H1 (cell line): ENCODE measurements around the gene ADSS2. TPM values are rescaled to one million over a fixed set of nuclear protein-coding genes. Genes with fewer than 3 reads are reported as not detected.

Experiments used
- CTCF ChIA-PET: fragments of 300-600 bp; sonication (Branson Sonifier 250); formaldehyde crosslinking; loops from one replicate; lab custom pipeline; 2021; ENCODE audit not compliant: partially characterized antibody; lab: Charles Lee
- POLR2A ChIA-PET: fragments of 300-600 bp; sonication (Branson Sonifier 250); formaldehyde crosslinking; loops from one replicate; lab custom pipeline; 2021; ENCODE audit warnings: inconsistent platforms; ENCODE audit not compliant: partially characterized antibody; lab: Charles Lee
- DNase-seq, 2 experiments: peaks; one replicate each; pipeline versions ENCODE4 v3.0.0 to v3.0.0-alpha.2; 2010 to 2022; ENCODE audit warnings: low spot score in 2 of 2, low read depth in 1 of 2, mixed read lengths in 1 of 2
- FAIRE-seq: peaks from 2 replicates; lab custom pipeline; 2011; peaks lifted over from hg19 to GRCh38; lab: Jason Lieb, UNC
- H2AFZ ChIP-seq: 2 replicates; pipeline ENCODE4 v1.8.1; 2012; ENCODE audit warnings: low read length, inconsistent platforms
- H2AK5ac ChIP-seq: 2 replicates; pipeline ENCODE4 v1.6.1; 2013; ENCODE audit warnings: low read depth, low read length
- H2BK120ac ChIP-seq: replicated peaks from 2 replicates; pipeline ENCODE3; 2013; ENCODE audit warnings: low read depth, low read length, inconsistent platforms
- H2BK12ac ChIP-seq: 2 replicates; pipeline ENCODE4 v1.6.1; 2013; ENCODE audit warnings: low read depth, low read length
- H2BK15ac ChIP-seq: 2 replicates; pipeline ENCODE4 v1.6.1; 2013; ENCODE audit warnings: low read length
- H2BK20ac ChIP-seq: 2 replicates; pipeline ENCODE4 v1.6.1; 2013; ENCODE audit warnings: low read length
- H2BK5ac ChIP-seq: 2 replicates; pipeline ENCODE4 v1.6.1; 2013; ENCODE audit warnings: low read depth, low read length
- H3K14ac ChIP-seq: 2 replicates; pipeline ENCODE4 v1.6.1; 2013; ENCODE audit warnings: inconsistent platforms; ENCODE audit not compliant: insufficient read length
- H3K18ac ChIP-seq: 2 replicates; pipeline ENCODE4 v1.6.1; 2013; ENCODE audit warnings: low read length; ENCODE audit errors: extremely low read depth
- H3K23ac ChIP-seq: 2 replicates; pipeline ENCODE4 v1.6.1; 2013; ENCODE audit warnings: inconsistent platforms; ENCODE audit not compliant: insufficient read length
- H3K23me2 ChIP-seq: 2 replicates; pipeline ENCODE4 v1.6.1; 2013; ENCODE audit warnings: low read depth, low read length
- H3K27ac ChIP-seq: 2 replicates; pipeline ENCODE4 v1.6.1; 2011; ENCODE audit warnings: low read depth, low read length, inconsistent platforms
- H3K27me3 ChIP-seq, 4 experiments: replicated peaks in 1 of 4; 1 replicate in 1 of 4; 2 replicates in 3 of 4; pipeline versions ENCODE4 v1.6.1 to v1.8.1; 2011 to 2013; ENCODE audit warnings: low read length in 3 of 4, mild to moderate bottlenecking in 3 of 4, inconsistent platforms in 2 of 4, mixed read lengths in 2 of 4, moderate library complexity in 1 of 4; ENCODE audit not compliant: control insufficient read depth in 3 of 4, insufficient read depth in 3 of 4; ENCODE audit errors: extremely low read depth in 1 of 4
- H3K36me3 ChIP-seq, 4 experiments: 2 replicates each; pipeline versions ENCODE4 v1.6.1 to v1.8.1; 2011 to 2013; ENCODE audit warnings: mild to moderate bottlenecking in 4 of 4, low read length in 3 of 4, moderate library complexity in 2 of 4, control low read depth in 1 of 4, inconsistent platforms in 1 of 4; ENCODE audit not compliant: insufficient read depth in 4 of 4, control insufficient read depth in 2 of 4
- H3K4ac ChIP-seq: replicated peaks from 2 replicates; pipeline ENCODE3; 2013; ENCODE audit warnings: low read length, low read depth, mixed read lengths, inconsistent platforms; ENCODE audit not compliant: insufficient read length
- H3K4me1 ChIP-seq, 4 experiments: replicated peaks in 1 of 4; 1 replicate in 1 of 4; 2 replicates in 3 of 4; pipeline versions ENCODE4 v1.6.1 to v1.8.1; 2011 to 2013; ENCODE audit warnings: low read length in 3 of 4, inconsistent platforms in 2 of 4, mixed read lengths in 1 of 4; ENCODE audit not compliant: insufficient read depth in 4 of 4, control insufficient read depth in 3 of 4
- H3K4me2 ChIP-seq, 2 experiments: 2 replicates each; pipeline versions ENCODE4 v1.6.1 to v1.8.1; 2011 to 2013; ENCODE audit warnings: low read depth in 2 of 2, low read length in 2 of 2, control low read depth in 1 of 2, inconsistent platforms in 1 of 2, mild to moderate bottlenecking in 1 of 2; ENCODE audit not compliant: insufficient read depth in 1 of 2
- H3K4me3 ChIP-seq, 4 experiments: fragments of 200-600, 300-600 bp in 1 of 4; sonication (generic), shearing (Covaris generic), sonication (Bioruptor Twin) in 1 of 4; 2 replicates each; pipeline versions ENCODE4 v1.5.1 to v1.8.1; 2011 to 2016; ENCODE audit warnings: low read length in 4 of 4, low read depth in 3 of 4, control low read depth in 2 of 4, inconsistent platforms in 2 of 4, mild to moderate bottlenecking in 2 of 4, mixed read lengths in 1 of 4, moderate library complexity in 1 of 4; ENCODE audit not compliant: insufficient read depth in 2 of 4; ENCODE audit errors: extremely low read depth in 1 of 4
- H3K56ac ChIP-seq: replicated peaks from 2 replicates; pipeline ENCODE3; 2013; ENCODE audit warnings: low read depth, mild to moderate bottlenecking, mixed read lengths, low read length, inconsistent platforms; ENCODE audit not compliant: insufficient read length
- H3K79me1 ChIP-seq: 2 replicates; pipeline ENCODE4 v1.6.1; 2013; ENCODE audit warnings: low read depth, low read length, control low read depth
- H3K79me2 ChIP-seq, 2 experiments: 2 replicates each; pipeline versions ENCODE4 v1.6.1 to v1.8.1; 2012 to 2013; ENCODE audit warnings: low read length in 2 of 2, mild to moderate bottlenecking in 2 of 2, inconsistent platforms in 1 of 2; ENCODE audit not compliant: insufficient read depth in 2 of 2, control insufficient read depth in 1 of 2
- H3K9ac ChIP-seq, 4 experiments: replicated peaks in 1 of 4; 1 replicate in 1 of 4; 2 replicates in 3 of 4; pipeline versions ENCODE4 v1.6.1 to v1.8.1; 2011 to 2013; ENCODE audit warnings: low read depth in 3 of 4, low read length in 3 of 4, control low read depth in 2 of 4, mild to moderate bottlenecking in 2 of 4, moderate library complexity in 2 of 4, inconsistent platforms in 1 of 4; ENCODE audit errors: extremely low read depth in 1 of 4
- H3K9me3 ChIP-seq, 2 experiments: 2 replicates each; pipeline versions ENCODE4 v1.6.1 to v1.8.1; 2012 to 2013; ENCODE audit warnings: mild to moderate bottlenecking in 2 of 2, moderate library complexity in 2 of 2, control low read depth in 1 of 2, inconsistent platforms in 1 of 2, low read depth in 1 of 2, low read length in 1 of 2, mixed read lengths in 1 of 2; ENCODE audit not compliant: insufficient read depth in 2 of 2
- H4K20me1 ChIP-seq, 2 experiments: replicated peaks in 1 of 2; 2 replicates each; pipeline versions ENCODE3 to v1.8.1; 2011 to 2013; ENCODE audit warnings: inconsistent platforms in 2 of 2, low read length in 2 of 2, mild to moderate bottlenecking in 1 of 2; ENCODE audit not compliant: insufficient read depth in 2 of 2, control insufficient read depth in 1 of 2
- H4K5ac ChIP-seq: 2 replicates; pipeline ENCODE4 v1.6.1; 2013; ENCODE audit warnings: low read length, low read depth, mixed read lengths, inconsistent platforms; ENCODE audit not compliant: insufficient read length
- H4K8ac ChIP-seq: 2 replicates; pipeline ENCODE4 v1.8.0; 2013; ENCODE audit warnings: mild to moderate bottlenecking, moderate library complexity, low read length, inconsistent platforms; ENCODE audit not compliant: insufficient read depth; ENCODE audit errors: extremely low read depth
- H4K91ac ChIP-seq: replicated peaks from 2 replicates; pipeline ENCODE3; 2013; ENCODE audit warnings: low read length, mixed read lengths, inconsistent platforms; ENCODE audit not compliant: insufficient read length
- EGR1 ChIP-seq: IDR thresholded peaks from 2 replicates; pipeline ENCODE4 v1.6.1; 2011; ENCODE audit warnings: low read depth, low read length, borderline replicate concordance
- GABPA ChIP-seq: IDR thresholded peaks from 2 replicates; pipeline ENCODE4 v1.6.1; 2011; ENCODE audit warnings: mild to moderate bottlenecking, low read length, moderate library complexity, borderline replicate concordance; ENCODE audit not compliant: insufficient read depth
- JUN ChIP-seq: IDR thresholded peaks from 2 replicates; pipeline ENCODE4 v1.6.1; 2011; ENCODE audit warnings: low read depth, mild to moderate bottlenecking, improper control_type of control experiment, low read length
- KDM4A ChIP-seq: IDR thresholded peaks from one replicate; pipeline ENCODE4 v1.7.1; 2012; ENCODE audit warnings: low read depth, mild to moderate bottlenecking, moderate library complexity, low read length, inconsistent platforms; ENCODE audit not compliant: severe bottlenecking
- MAFK ChIP-seq: IDR thresholded peaks from 2 replicates; pipeline ENCODE4 v1.6.1; 2012; ENCODE audit warnings: low read depth, mild to moderate bottlenecking, improper control_type of control experiment, low read length
- TBP ChIP-seq: IDR thresholded peaks from 2 replicates; pipeline ENCODE4 v1.6.1; 2011; ENCODE audit warnings: low read depth, low read length, improper control_type of control experiment
- TEAD4 ChIP-seq: IDR thresholded peaks from 2 replicates; pipeline ENCODE4 v1.6.1; 2012; ENCODE audit warnings: low read depth, low read length, inconsistent platforms, mixed read lengths
- USF2 ChIP-seq: IDR thresholded peaks from 2 replicates; pipeline ENCODE4 v1.6.1; 2011; ENCODE audit warnings: low read length, improper control_type of control experiment
- WGBS, 2 experiments: shearing (Covaris generic) in 1 of 2; methylation state at CpG; one replicate each; pipeline versions ENCODE4 v1.1.6 to v1.1.7; 2013 to 2015; ENCODE audit warnings: low lambda C conversion rate in 2 of 2, mixed read lengths in 2 of 2, inconsistent platforms in 1 of 2, low coverage in 1 of 2, missing lambda C conversion rate in 1 of 2; ENCODE audit not compliant: insufficient replicate concordance in 2 of 2, insufficient coverage in 1 of 2, insufficient read length in 1 of 2; ENCODE audit errors: extremely low coverage in 1 of 2, missing lambda C conversion rate in 1 of 2; 5-methylcytosine and 5-hydroxymethylcytosine counted together
- polyA plus RNA-seq, 7 experiments: library from polyadenylated mRNA; depleted of rRNA in 3 of 7; stranded (reverse) in 5 of 7; unstranded in 2 of 7; fragments of >200 nt in 5 of 7; fragments of 200-250 nt in 2 of 7; gene quantifications; 1 replicate in 5 of 7; 2 replicates in 1 of 7; 4 replicates in 1 of 7; pipeline versions ENCODE4 v1.2.1 to v1.2.3, GENCODE V29; 2011 to 2013; ENCODE audit warnings: missing spikeins in 2 of 7, mixed read lengths in 2 of 7
- total RNA-seq: library from RNA; stranded (reverse); fragmentation: NEBNext Ultra II Directional; extraction: Animal tissue kit (Norgen Biotek cat#: 25700); gene quantifications from 2 replicates; pipeline ENCODE4 v1.2.1, GENCODE V29; 2021

Gene ADSS2
- total and polyA plus RNA-seq, 2 of the 8 experiments (the other 6 are each of a cell fraction or from before 2014, with no cell fraction given): 29.8 to 108 TPM

- TF ChIP-seq TBP: no peak
- no peak for TF ChIP-seq USF2
- no peak for TF ChIP-seq MAFK
- TF ChIP-seq TEAD4: no peak
- TF ChIP-seq JUN: no peak
- TF ChIP-seq GABPA: no peak
- no peak for TF ChIP-seq EGR1
- no peak for TF ChIP-seq KDM4A
- H3K23me2 ChIP-seq: no peaks in the 10 kb centered on the region
- DNase-seq (no peak), FAIRE-seq (no peak)
- H3K4me3 ChIP-seq: no peak overlapping the region
- H3K27me3 ChIP-seq: no peaks in the 10 kb centered on the region
- 80% methylated on average over 1 of the region's 1 CpG; no CpG with 5 or more reads in 1 of the 2 experiments for WGBS, 2 experiments
- no peak overlapping the region for H2BK20ac ChIP-seq
- no peaks in the 10 kb centered on the region for H3K79me2 ChIP-seq
- no peaks in the 10 kb centered on the region for H3K9me3 ChIP-seq
- no peak overlapping the region for H2AK5ac ChIP-seq
- H2BK15ac ChIP-seq: no peak overlapping the region
- CTCF ChIA-PET: no interaction called here
- H2BK120ac ChIP-seq: no peak overlapping the region
- H4K20me1 ChIP-seq: no peaks in the 10 kb centered on the region
- H3K4me2 ChIP-seq: no peak overlapping the region
- no peak overlapping the region for H4K8ac ChIP-seq
- no peaks in the 10 kb centered on the region for H3K79me1 ChIP-seq
- H2BK12ac ChIP-seq: no peak overlapping the region
- no peak overlapping the region for H3K56ac ChIP-seq
- no peak overlapping the region for H4K91ac ChIP-seq
- H3K9ac ChIP-seq: no peak overlapping the region
- no peak overlapping the region for H3K14ac ChIP-seq
- H2AFZ ChIP-seq: no peak overlapping the region
- no peak overlapping the region for H3K23ac ChIP-seq
- H2BK5ac ChIP-seq: no peak overlapping the region
- no peak overlapping the region for H3K27ac ChIP-seq
- H3K4me1 ChIP-seq: no peaks in the 10 kb centered on the region
- no peak overlapping the region for H3K18ac ChIP-seq
- H3K4ac ChIP-seq: no peak overlapping the region
- H4K5ac ChIP-seq: no peak overlapping the region
- peaks cover 7 to 66% (median 28%) of the 10 kb centered on the region in 4 experiments; a peak in 7 of 8 replicates for H3K36me3 ChIP-seq
- POLR2A ChIA-PET: interaction anchor here (1.4 kb wide), 1 partner anchor 23 kb away, joined by 3 read pairs; no protein-coding TSS in a partner anchor
Measured at GRCh38 chr1:244422174-244422573, 29.5 kb downstream of the ADSS2 start.
